ENCODE measurements around the gene AMOTL2. TPM values are rescaled to one million over a fixed set of nuclear protein-coding genes. Genes with fewer than 3 reads are reported as not detected.

AMOTL2 gene
- total and polyA plus RNA-seq, 2 experiments from 2014 or later = 17.9 to 102 TPM

DNA sequence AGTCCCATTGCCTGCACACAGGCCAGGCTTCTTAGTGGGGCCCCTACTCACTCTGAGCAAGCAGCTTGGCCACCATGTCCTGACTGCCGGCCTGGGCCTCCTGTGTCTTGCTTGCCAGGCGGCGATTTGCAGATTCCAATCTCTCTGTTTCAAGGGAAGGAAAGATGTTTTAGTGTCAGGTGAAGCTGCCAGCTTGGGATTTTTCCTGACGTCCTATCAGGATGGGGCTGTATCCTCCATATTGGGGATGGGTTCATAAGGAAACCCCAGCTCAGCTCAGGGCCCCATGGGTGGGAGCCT is 8.5 kb downstream of the AMOTL2 start:
- Histone ChIP-seq H3K79me2 (replicated peaks; ENCODE audit: insufficient read depth) (peaks cover 31% of the 10 kb centered on the region), H3K4me1 (ENCODE audit: insufficient read depth) (peaks cover 31% of the 10 kb centered on the region), H3K4me2 (peak overlapping the region; percentile 79; the same call in 1 of the 2 replicates), H2AFZ (no peak overlapping the region), H4K20me1 (replicated peaks; ENCODE audit: insufficient read depth) (peaks cover 29% of the 10 kb centered on the region), H3K27ac (ENCODE audit: low read depth) (peak overlapping the region; percentile 99), H3K36me3 (ENCODE audit: insufficient read depth) (peaks cover 56% of the 10 kb centered on the region), H3K4me3 (no peak overlapping the region), H3K27me3 (ENCODE audit: insufficient read depth) (no peaks in the 10 kb centered on the region), H3F3A (replicated peaks; ENCODE audit: low read depth) (peaks cover 36% of the 10 kb centered on the region), H3K9me2 (ENCODE audit: insufficient read depth) (no peaks in the 10 kb centered on the region)
- peaks cover 58% of the 10 kb centered on the region for H3K4me1 Mint-ChIP-seq
- peaks cover 97% of the 10 kb centered on the region for H3K36me3 Mint-ChIP-seq (ENCODE audit: low read depth)
- no peak overlapping the region for H3K27ac Mint-ChIP-seq
- H3K27me3 Mint-ChIP-seq (ENCODE audit: insufficient read depth, low read depth, poor library complexity) = peaks cover 14% of the 10 kb centered on the region
- no peak overlapping the region; the same call in 2 of the 3 replicates for H3K4me3 Mint-ChIP-seq
- TF ChIP-seq CTCF (conservative IDR thresholded peaks at IDR 0.05; ENCODE audit: low read depth in 2 of 2) = no peak
- TF ChIP-seq CREB1 (CRISPR knock-in tag; IDR thresholded peaks at IDR 0.05; ENCODE audit: low read depth) = no peak
- no peak for TF ChIP-seq EZH2phosphoT487 (IDR thresholded peaks at IDR 0.05; ENCODE audit: unreplicated experiment)
- TF ChIP-seq, protein P1, sequence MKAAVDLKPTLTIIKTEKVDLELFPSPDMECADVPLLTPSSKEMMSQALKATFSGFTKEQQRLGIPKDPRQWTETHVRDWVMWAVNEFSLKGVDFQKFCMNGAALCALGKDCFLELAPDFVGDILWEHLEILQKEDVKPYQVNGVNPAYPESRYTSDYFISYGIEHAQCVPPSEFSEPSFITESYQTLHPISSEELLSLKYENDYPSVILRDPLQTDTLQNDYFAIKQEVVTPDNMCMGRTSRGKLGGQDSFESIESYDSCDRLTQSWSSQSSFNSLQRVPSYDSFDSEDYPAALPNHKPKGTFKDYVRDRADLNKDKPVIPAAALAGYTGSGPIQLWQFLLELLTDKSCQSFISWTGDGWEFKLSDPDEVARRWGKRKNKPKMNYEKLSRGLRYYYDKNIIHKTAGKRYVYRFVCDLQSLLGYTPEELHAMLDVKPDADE (IDR thresholded peaks at IDR 0.05) = no peak
- no peak for TF ChIP-seq JUNB (IDR thresholded peaks at IDR 0.05; ENCODE audit: unreplicated experiment)
- no peak for TF ChIP-seq ZNF331 (CRISPR knock-in tag; IDR thresholded peaks at IDR 0.05; ENCODE audit: low read depth)
- TF ChIP-seq STAT1 (IDR thresholded peaks at IDR 0.05; ENCODE audit: unreplicated experiment) = no peak
- no peak for TF ChIP-seq ZNF462 (CRISPR knock-in tag; IDR thresholded peaks at IDR 0.05)
- TF ChIP-seq POLR2AphosphoS5 (IDR thresholded peaks at IDR 0.05; ENCODE audit: low read depth) = no peak
- no peak for TF ChIP-seq EZH2 (IDR thresholded peaks at IDR 0.05; ENCODE audit: low read depth, unreplicated experiment)
- TF ChIP-seq ZNF114 (CRISPR knock-in tag; IDR thresholded peaks at IDR 0.05) = no peak
- TF ChIP-seq, protein P2, sequence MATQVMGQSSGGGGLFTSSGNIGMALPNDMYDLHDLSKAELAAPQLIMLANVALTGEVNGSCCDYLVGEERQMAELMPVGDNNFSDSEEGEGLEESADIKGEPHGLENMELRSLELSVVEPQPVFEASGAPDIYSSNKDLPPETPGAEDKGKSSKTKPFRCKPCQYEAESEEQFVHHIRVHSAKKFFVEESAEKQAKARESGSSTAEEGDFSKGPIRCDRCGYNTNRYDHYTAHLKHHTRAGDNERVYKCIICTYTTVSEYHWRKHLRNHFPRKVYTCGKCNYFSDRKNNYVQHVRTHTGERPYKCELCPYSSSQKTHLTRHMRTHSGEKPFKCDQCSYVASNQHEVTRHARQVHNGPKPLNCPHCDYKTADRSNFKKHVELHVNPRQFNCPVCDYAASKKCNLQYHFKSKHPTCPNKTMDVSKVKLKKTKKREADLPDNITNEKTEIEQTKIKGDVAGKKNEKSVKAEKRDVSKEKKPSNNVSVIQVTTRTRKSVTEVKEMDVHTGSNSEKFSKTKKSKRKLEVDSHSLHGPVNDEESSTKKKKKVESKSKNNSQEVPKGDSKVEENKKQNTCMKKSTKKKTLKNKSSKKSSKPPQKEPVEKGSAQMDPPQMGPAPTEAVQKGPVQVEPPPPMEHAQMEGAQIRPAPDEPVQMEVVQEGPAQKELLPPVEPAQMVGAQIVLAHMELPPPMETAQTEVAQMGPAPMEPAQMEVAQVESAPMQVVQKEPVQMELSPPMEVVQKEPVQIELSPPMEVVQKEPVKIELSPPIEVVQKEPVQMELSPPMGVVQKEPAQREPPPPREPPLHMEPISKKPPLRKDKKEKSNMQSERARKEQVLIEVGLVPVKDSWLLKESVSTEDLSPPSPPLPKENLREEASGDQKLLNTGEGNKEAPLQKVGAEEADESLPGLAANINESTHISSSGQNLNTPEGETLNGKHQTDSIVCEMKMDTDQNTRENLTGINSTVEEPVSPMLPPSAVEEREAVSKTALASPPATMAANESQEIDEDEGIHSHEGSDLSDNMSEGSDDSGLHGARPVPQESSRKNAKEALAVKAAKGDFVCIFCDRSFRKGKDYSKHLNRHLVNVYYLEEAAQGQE (IDR thresholded peaks at IDR 0.05; ENCODE audit: unreplicated experiment) = no peak
- TF ChIP-seq NANOG (IDR thresholded peaks at IDR 0.05; ENCODE audit: borderline replicate concordance) = no peak
- ATAC-seq (no peak), DNase-seq (ENCODE audit: low spot score) (no peak)
- no peaks in the 10 kb centered on the region; the same call in 2 of the 3 replicates for H3K9me3 Mint-ChIP-seq
